ENCODE results near the gene UQCRQ. TPM values are rescaled to one million over a fixed set of nuclear protein-coding genes. Genes with fewer than 3 reads are reported as not detected.

The UQCRQ gene
- total RNA-seq, 1 experiment from 2014 or later: 356 TPM

- intact Hi-C loops (cut with micrococcal nuclease; ENCODE audit: unreplicated experiment): loop anchor here (5.0 kb wide), 1 partner anchor 161 kb away; no protein-coding TSS in a partner anchor
- no TSS peak for BruUV-seq (replicated peaks)
- Histone ChIP-seq H3K36me3 (ENCODE audit: control insufficient read depth, insufficient read depth, low read length) (no peaks in the 10 kb centered on the region; the same call in 1 of the 2 replicates), H3K4me3 (ENCODE audit: low read depth, low read length) (no peak overlapping the region), H3K9me3 (no peaks in the 10 kb centered on the region), H3K4me1 (no peaks in the 10 kb centered on the region; the same call in 1 of the 2 replicates), H3K27me3 (replicated peaks; ENCODE audit: control insufficient read depth, insufficient read depth, low read length) (no peaks in the 10 kb centered on the region)
- POLR2A ChIA-PET: no interaction called here
- TF ChIP-seq CTCF (IDR thresholded peaks at IDR 0.05; ENCODE audit: insufficient read depth in 1 of 2, low read depth in 1 of 2, low read length in 1 of 2, severe bottlenecking in 1 of 2, unreplicated experiment in 1 of 2): no peak
- Mint-ChIP-seq H3K4me3 (ENCODE audit: unreplicated experiment) (no peak overlapping the region), H3K36me3 (ENCODE audit: insufficient read depth, unreplicated experiment) (no peaks in the 10 kb centered on the region), H3K4me1 (ENCODE audit: low read depth, unreplicated experiment) (no peaks in the 10 kb centered on the region), H3K9me3 (ENCODE audit: unreplicated experiment) (no peaks in the 10 kb centered on the region), H3K27me3 (ENCODE audit: insufficient read depth, unreplicated experiment) (no peaks in the 10 kb centered on the region), H3K27ac (ENCODE audit: unreplicated experiment) (no peak overlapping the region)
- no peak for DNase-seq
- CTCF ChIA-PET: interaction anchor here (0.9 to 4.0 kb wide), 2 partner anchors 15 to 16 kb away, joined by 3 to 115 read pairs; no protein-coding TSS in a partner anchor
Measured at GRCh38 chr5:132822650-132823480, 43.6 kb upstream of the UQCRQ start.

DNA sequence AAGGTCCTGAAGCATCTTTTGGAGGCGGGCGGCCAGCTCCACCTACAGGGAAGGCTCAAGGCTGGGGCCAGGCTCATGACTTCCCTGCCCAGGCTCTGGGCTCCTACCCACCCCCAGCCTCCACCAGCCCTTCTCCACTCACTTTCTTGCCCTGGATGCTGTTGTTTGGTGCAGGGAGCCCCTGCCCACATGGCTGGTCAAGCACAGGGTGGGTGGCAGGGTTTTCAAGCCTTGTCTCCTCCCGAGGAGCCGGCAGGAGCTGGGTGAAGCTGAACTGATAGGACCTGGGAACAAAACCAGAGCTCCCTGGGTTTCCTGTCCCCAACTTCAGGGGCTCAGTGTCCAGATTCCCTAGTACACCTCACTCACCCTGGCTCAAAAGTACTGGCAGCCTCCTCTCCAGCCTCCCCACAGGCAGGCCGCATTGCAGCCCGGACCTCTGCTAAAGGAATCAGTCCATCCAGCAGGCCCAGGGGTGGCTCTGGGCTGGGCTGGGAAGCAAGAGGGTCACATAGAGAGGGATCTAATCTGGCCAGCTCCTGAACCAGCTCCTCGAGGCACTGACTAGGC is 42.9 kb upstream of the UQCRQ start:
- no peaks in the 10 kb centered on the region for H3K9me3 Mint-ChIP-seq (ENCODE audit: unreplicated experiment)
- no TSS peak for BruUV-seq (replicated peaks)
- DNase-seq: no peak
- Histone ChIP-seq H3K36me3 (ENCODE audit: control insufficient read depth, insufficient read depth, low read length) (no peaks in the 10 kb centered on the region; the same call in 1 of the 2 replicates), H3K4me1 (no peaks in the 10 kb centered on the region; the same call in 1 of the 2 replicates), H3K27me3 (replicated peaks; ENCODE audit: control insufficient read depth, insufficient read depth, low read length) (no peaks in the 10 kb centered on the region), H3K9me3 (no peaks in the 10 kb centered on the region), H3K4me3 (ENCODE audit: low read depth, low read length) (no peak overlapping the region)
- H3K27me3 Mint-ChIP-seq (ENCODE audit: insufficient read depth, unreplicated experiment): no peaks in the 10 kb centered on the region
- intact Hi-C loops (cut with micrococcal nuclease; ENCODE audit: unreplicated experiment): loop anchor here (5.0 kb wide), 1 partner anchor 161 kb away; no protein-coding TSS in a partner anchor
- ChIA-PET CTCF (interaction anchor here (0.9 kb wide), 1 partner anchor 16 kb away, joined by 3 read pairs; no protein-coding TSS in a partner anchor), POLR2A (no interaction called here)
- no peaks in the 10 kb centered on the region for H3K4me1 Mint-ChIP-seq (ENCODE audit: low read depth, unreplicated experiment)
- no peaks in the 10 kb centered on the region for H3K36me3 Mint-ChIP-seq (ENCODE audit: insufficient read depth, unreplicated experiment)
- H3K4me3 Mint-ChIP-seq (ENCODE audit: unreplicated experiment): no peak overlapping the region
- H3K27ac Mint-ChIP-seq (ENCODE audit: unreplicated experiment): no peak overlapping the region
- no peak for TF ChIP-seq CTCF (IDR thresholded peaks at IDR 0.05; ENCODE audit: insufficient read depth in 1 of 2, low read depth in 1 of 2, low read length in 1 of 2, severe bottlenecking in 1 of 2, unreplicated experiment in 1 of 2)

DNA sequence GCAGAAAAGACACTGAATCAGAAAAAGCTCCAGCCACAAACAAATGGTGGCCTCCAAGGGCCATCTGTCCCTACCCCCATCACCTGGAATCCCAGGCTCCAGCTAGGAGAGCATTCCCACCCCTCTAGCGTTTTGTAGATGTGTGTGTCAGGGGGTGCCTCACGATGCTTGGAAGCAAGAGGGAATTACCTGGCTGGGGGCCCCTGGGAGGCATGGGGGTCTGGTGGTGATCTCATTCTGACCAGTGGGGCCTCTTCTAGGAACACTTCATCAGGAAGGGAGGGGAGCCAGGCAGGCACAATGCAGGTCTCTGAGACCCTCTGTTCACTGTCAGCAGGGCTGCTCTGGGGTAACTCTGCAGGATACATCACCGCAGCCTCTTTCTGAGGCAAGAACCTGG is 42.0 kb upstream of the UQCRQ start:
- H3K36me3 Mint-ChIP-seq (ENCODE audit: insufficient read depth, unreplicated experiment): no peaks in the 10 kb centered on the region
- H3K4me3 ChIP-seq (ENCODE audit: low read depth, low read length): no peak overlapping the region
- ChIA-PET POLR2A (no interaction called here), CTCF (no interaction called here)
- no TSS peak for BruUV-seq (replicated peaks)
- no peak overlapping the region for H3K27ac Mint-ChIP-seq (ENCODE audit: unreplicated experiment)
- H3K9me3 Mint-ChIP-seq (ENCODE audit: unreplicated experiment): no peaks in the 10 kb centered on the region
- no peak for TF ChIP-seq CTCF (IDR thresholded peaks at IDR 0.05; ENCODE audit: insufficient read depth in 1 of 2, low read depth in 1 of 2, low read length in 1 of 2, severe bottlenecking in 1 of 2, unreplicated experiment in 1 of 2)
- intact Hi-C loops (cut with micrococcal nuclease; ENCODE audit: unreplicated experiment): loop anchor here (5.0 kb wide), 1 partner anchor 162 kb away; no protein-coding TSS in a partner anchor
- no peaks in the 10 kb centered on the region for H3K9me3 ChIP-seq
- DNase-seq: no peak
- H3K27me3 Mint-ChIP-seq (ENCODE audit: insufficient read depth, unreplicated experiment): no peaks in the 10 kb centered on the region
- H3K4me1 ChIP-seq: peaks cover 2% of the 10 kb centered on the region; the same call in 1 of the 2 replicates
- no peaks in the 10 kb centered on the region; the same call in 1 of the 2 replicates for H3K36me3 ChIP-seq (ENCODE audit: control insufficient read depth, insufficient read depth, low read length)
- no peak overlapping the region for H3K4me3 Mint-ChIP-seq (ENCODE audit: unreplicated experiment)
- no peaks in the 10 kb centered on the region for H3K4me1 Mint-ChIP-seq (ENCODE audit: low read depth, unreplicated experiment)
- H3K27me3 ChIP-seq (replicated peaks; ENCODE audit: control insufficient read depth, insufficient read depth, low read length): no peaks in the 10 kb centered on the region

All from Caco-2 (cell line).